Ishikawa (cell line): ENCODE measurements around the gene CAPS.

Source experiments
- CEBPB ChIP-seq: IDR thresholded peaks from 2 replicates; pipeline ENCODE4 v1.6.1; 2012
- CREB1 ChIP-seq: IDR thresholded peaks from 2 replicates; pipeline ENCODE4 v1.6.1; 2012; ENCODE audit warnings: low read depth
- EGR1 ChIP-seq: IDR thresholded peaks from 2 replicates; pipeline ENCODE4 v1.6.1; 2012
- EP300 ChIP-seq: IDR thresholded peaks from 2 replicates; pipeline ENCODE4 v1.6.1; 2012; ENCODE audit warnings: borderline replicate concordance
- FOXM1 ChIP-seq: IDR thresholded peaks from 2 replicates; pipeline ENCODE4 v1.6.1; 2012; ENCODE audit warnings: low read depth, borderline replicate concordance
- MAX ChIP-seq: IDR thresholded peaks from 2 replicates; pipeline ENCODE4 v1.6.1; 2012
- NFIC ChIP-seq: IDR thresholded peaks from 2 replicates; pipeline ENCODE4 v1.6.1; 2012
- RAD21 ChIP-seq: IDR thresholded peaks from 2 replicates; pipeline ENCODE4 v1.6.1; 2012; ENCODE audit warnings: low read depth
- REST ChIP-seq: IDR thresholded peaks from 2 replicates; pipeline ENCODE4 v1.6.1; 2012; ENCODE audit warnings: low read depth, mild to moderate bottlenecking
- TAF1 ChIP-seq: IDR thresholded peaks from 2 replicates; pipeline ENCODE4 v1.6.1; 2012; ENCODE audit warnings: low read depth, mild to moderate bottlenecking
- TCF12 ChIP-seq: IDR thresholded peaks from 2 replicates; pipeline ENCODE4 v1.6.1; 2012; ENCODE audit warnings: low read depth
- TEAD4 ChIP-seq: IDR thresholded peaks from 2 replicates; pipeline ENCODE4 v1.6.1; 2012
- YY1 ChIP-seq: IDR thresholded peaks from 2 replicates; pipeline ENCODE4 v1.6.1; 2012; ENCODE audit warnings: low read depth

- TF ChIP-seq TEAD4 (no peak), TCF12 (no peak), REST (no peak), YY1 (no peak), CREB1 (no peak), EP300 (no peak), RAD21 (no peak), FOXM1 (no peak), MAX (no peak), CEBPB (no peak), EGR1 (no peak), TAF1 (no peak), NFIC (no peak)
These were observed 50.9 kb downstream of the CAPS start for GRCh38 chr19:5964816-5965565.
